Activated naive CD4-positive, alpha-beta T cell treated with anti-CD3 and anti-CD28 coated beads, Interleukin-2, amount 50 U/mL, for 24 hours (primary cell): ENCODE measurements around the gene DNM1.

Experiments used
- H3K27ac Mint-ChIP-seq: one replicate; pipeline ENCODE4 v1.8.0; 2021; ENCODE audit warnings: mild to moderate bottlenecking, mixed read lengths
- H3K27me3 Mint-ChIP-seq: one replicate; pipeline ENCODE4 v1.8.0; 2021; ENCODE audit warnings: mixed read lengths
- H3K36me3 Mint-ChIP-seq: one replicate; pipeline ENCODE4 v1.8.0; 2021; ENCODE audit warnings: mixed read lengths
- H3K4me1 Mint-ChIP-seq: one replicate; pipeline ENCODE4 v1.8.0; 2021; ENCODE audit warnings: mixed read lengths
- H3K4me3 Mint-ChIP-seq: one replicate; pipeline ENCODE4 v1.8.0; 2021; ENCODE audit warnings: mild to moderate bottlenecking, mixed read lengths
- H3K9me3 Mint-ChIP-seq: one replicate; pipeline ENCODE4 v1.8.0; 2021; ENCODE audit warnings: mixed read lengths

DNM1 gene

GRCh38 chr9:128247226-128247803, 44.1 kb downstream of the DNM1 start:
- Mint-ChIP-seq H3K27me3 (peaks cover 10% of the 10 kb centered on the region), H3K4me1 (peaks cover 21% of the 10 kb centered on the region), H3K27ac (no peak overlapping the region), H3K9me3 (no peaks in the 10 kb centered on the region), H3K4me3 (no peak overlapping the region), H3K36me3 (no peaks in the 10 kb centered on the region)

- Mint-ChIP-seq H3K9me3 (no peaks in the 10 kb centered on the region), H3K4me3 (peak overlapping the region; percentile 83), H3K27ac (no peak overlapping the region), H3K36me3 (no peaks in the 10 kb centered on the region), H3K27me3 (peaks cover 5% of the 10 kb centered on the region), H3K4me1 (peaks cover 17% of the 10 kb centered on the region)
Measured at GRCh38 chr9:128249558-128249907, 46.4 kb downstream of the DNM1 start.

GRCh38 chr9:128249908-128250838, 47.0 kb downstream of the DNM1 start:
- Mint-ChIP-seq H3K9me3 (no peaks in the 10 kb centered on the region), H3K4me1 (peaks cover 17% of the 10 kb centered on the region), H3K36me3 (no peaks in the 10 kb centered on the region), H3K27me3 (peaks cover 5% of the 10 kb centered on the region), H3K4me3 (peak overlapping the region; percentile 83), H3K27ac (peak overlapping the region; percentile 17)

GRCh38 chr9:128250839-128251731, 47.9 kb downstream of the DNM1 start:
- Mint-ChIP-seq H3K27me3 (no peaks in the 10 kb centered on the region), H3K4me1 (peaks cover 12% of the 10 kb centered on the region), H3K36me3 (no peaks in the 10 kb centered on the region), H3K9me3 (no peaks in the 10 kb centered on the region), H3K27ac (no peak overlapping the region), H3K4me3 (peak overlapping the region; percentile 85)

- peaks cover 12% of the 10 kb centered on the region for H3K4me1 Mint-ChIP-seq
- no peaks in the 10 kb centered on the region for H3K9me3 Mint-ChIP-seq
- H3K36me3 Mint-ChIP-seq: no peaks in the 10 kb centered on the region
- no peak overlapping the region for H3K27ac Mint-ChIP-seq
- H3K27me3 Mint-ChIP-seq: no peaks in the 10 kb centered on the region
- peak overlapping the region; percentile 78 for H3K4me3 Mint-ChIP-seq
Measured at GRCh38 chr9:128251732-128252100, 48.5 kb downstream of the DNM1 start.

GRCh38 chr9:128252317-128253139, 49.3 kb downstream of the DNM1 start:
- Mint-ChIP-seq H3K36me3 (peaks cover 1% of the 10 kb centered on the region), H3K9me3 (no peaks in the 10 kb centered on the region), H3K4me3 (no peak overlapping the region), H3K27me3 (no peaks in the 10 kb centered on the region), H3K27ac (no peak overlapping the region), H3K4me1 (peaks cover 12% of the 10 kb centered on the region)

GRCh38 chr9:128253140-128253990, 50.2 kb downstream of the DNM1 start:
- Mint-ChIP-seq H3K4me3 (no peak overlapping the region), H3K27ac (no peak overlapping the region), H3K27me3 (no peaks in the 10 kb centered on the region), H3K9me3 (no peaks in the 10 kb centered on the region), H3K36me3 (peaks cover 4% of the 10 kb centered on the region), H3K4me1 (peaks cover 12% of the 10 kb centered on the region)

GRCh38 chr9:128253991-128254346, 50.8 kb downstream of the DNM1 start:
- Mint-ChIP-seq H3K27me3 (no peaks in the 10 kb centered on the region), H3K27ac (no peak overlapping the region), H3K9me3 (no peaks in the 10 kb centered on the region), H3K36me3 (peaks cover 4% of the 10 kb centered on the region), H3K4me3 (no peak overlapping the region), H3K4me1 (peaks cover 12% of the 10 kb centered on the region)

GRCh38 chr9:128254362-128254761, 51.2 kb downstream of the DNM1 start:
- Mint-ChIP-seq H3K9me3 (no peaks in the 10 kb centered on the region), H3K27me3 (no peaks in the 10 kb centered on the region), H3K27ac (no peak overlapping the region), H3K4me1 (peaks cover 12% of the 10 kb centered on the region), H3K4me3 (no peak overlapping the region), H3K36me3 (peaks cover 4% of the 10 kb centered on the region)

GRCh38 chr9:128254855-128255759, 51.9 kb downstream of the DNM1 start:
- Mint-ChIP-seq H3K9me3 (no peaks in the 10 kb centered on the region), H3K36me3 (peaks cover 5% of the 10 kb centered on the region), H3K27ac (no peak overlapping the region), H3K4me1 (peaks cover 9% of the 10 kb centered on the region), H3K27me3 (no peaks in the 10 kb centered on the region), H3K4me3 (no peak overlapping the region)

- Mint-ChIP-seq H3K27ac (peak overlapping the region; percentile 55), H3K4me1 (no peaks in the 10 kb centered on the region), H3K27me3 (no peaks in the 10 kb centered on the region), H3K4me3 (no peak overlapping the region), H3K36me3 (peaks cover 11% of the 10 kb centered on the region), H3K9me3 (no peaks in the 10 kb centered on the region)
Measured at GRCh38 chr9:128257086-128257825, 54.1 kb downstream of the DNM1 start.

GRCh38 chr9:128257907-128258306, 54.7 kb downstream of the DNM1 start:
- H3K27me3 Mint-ChIP-seq: no peaks in the 10 kb centered on the region
- H3K9me3 Mint-ChIP-seq: no peaks in the 10 kb centered on the region
- H3K36me3 Mint-ChIP-seq: peaks cover 14% of the 10 kb centered on the region
- H3K27ac Mint-ChIP-seq: no peak overlapping the region
- H3K4me1 Mint-ChIP-seq: no peaks in the 10 kb centered on the region
- no peak overlapping the region for H3K4me3 Mint-ChIP-seq

- H3K36me3 Mint-ChIP-seq: peaks cover 14% of the 10 kb centered on the region
- H3K27ac Mint-ChIP-seq: no peak overlapping the region
- H3K27me3 Mint-ChIP-seq: no peaks in the 10 kb centered on the region
- no peaks in the 10 kb centered on the region for H3K9me3 Mint-ChIP-seq
- no peak overlapping the region for H3K4me3 Mint-ChIP-seq
- no peaks in the 10 kb centered on the region for H3K4me1 Mint-ChIP-seq
Measured at GRCh38 chr9:128258326-128258725, 55.1 kb downstream of the DNM1 start.
